ENCODE results near the gene GNAT2.

The GNAT2 gene

DNA sequence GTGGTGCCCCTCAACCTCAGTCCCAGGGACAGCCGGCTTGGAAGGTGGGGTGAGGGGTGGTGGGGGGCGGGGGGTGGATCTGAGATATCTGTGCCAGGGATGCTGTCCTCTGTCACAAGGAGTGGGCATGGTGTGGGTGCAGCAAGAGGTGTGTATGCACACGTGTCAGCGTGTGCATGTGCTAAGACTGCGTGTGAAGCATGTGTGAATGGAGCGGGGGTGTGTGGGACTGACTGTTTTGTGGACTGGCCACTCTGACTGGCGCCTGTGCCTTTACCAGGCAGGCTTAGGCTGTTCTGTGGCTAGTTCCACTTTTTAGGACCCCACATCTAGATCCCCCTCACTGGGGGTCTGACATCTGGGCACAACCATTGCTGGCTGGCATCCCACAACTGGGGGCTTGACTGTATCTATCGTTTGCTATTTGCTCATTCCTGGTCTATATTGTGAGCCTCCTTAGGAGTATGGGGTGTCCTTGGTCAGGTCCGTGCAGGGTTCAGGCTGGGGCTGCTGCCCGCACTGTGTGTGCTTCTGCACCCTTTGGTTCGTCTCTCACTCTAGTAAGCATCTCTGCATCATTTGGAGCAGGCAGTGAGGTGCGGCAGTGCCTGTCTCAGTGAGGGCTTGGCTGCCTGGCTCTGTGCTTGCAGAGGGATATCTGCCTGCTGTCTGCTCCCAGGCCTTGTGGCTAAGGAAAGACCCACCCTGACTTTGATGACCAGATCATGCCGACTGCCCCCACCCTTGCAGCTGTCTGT lies 2.1 kb upstream of the GNAT2 start:
- no peak for TF ChIP-seq L3MBTL2 (conservative IDR thresholded peaks at IDR 0.05)
- ChIA-PET POLR2A (no interaction called here), CTCF (no interaction called here)
- DNase-seq (ENCODE audit: extremely low spot score), result no peak

DNA sequence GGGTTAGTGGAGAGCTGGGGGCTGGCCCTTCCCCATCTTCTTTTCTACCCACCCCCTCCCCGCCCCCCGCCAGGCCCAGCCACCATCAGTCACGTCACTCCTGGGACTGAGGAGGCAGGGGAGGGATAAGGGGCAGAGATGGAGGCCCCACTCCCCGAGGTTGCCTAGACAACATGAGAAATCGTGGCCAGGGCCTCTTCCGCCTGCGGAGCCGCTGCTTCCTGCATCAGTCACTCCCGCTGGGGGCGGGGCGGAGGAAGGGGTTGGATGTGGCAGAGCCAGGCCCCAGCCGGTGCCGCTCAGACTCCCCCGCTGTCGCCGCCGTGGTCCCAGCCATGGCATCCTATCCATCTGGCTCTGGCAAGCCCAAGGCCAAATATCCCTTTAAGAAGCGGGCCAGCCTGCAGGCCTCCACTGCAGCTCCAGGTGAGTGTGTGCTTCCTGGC lies 1.4 kb upstream of the GNAT2 start:
- ChIA-PET POLR2A (interaction anchor here (0.7 to 2.4 kb wide), 9 partner anchors 10 to 414 kb away, joined by 3 to 52 read pairs (median 4); partner anchors contain the start of genes GNAI3 and STRIP1), CTCF (interaction anchor here (0.6 to 1.8 kb wide), 6 partner anchors 10 to 847 kb away, joined by 3 to 6 read pairs (median 3); partner anchors contain the start of gene GNAI3)
- TF ChIP-seq, protein P1, sequence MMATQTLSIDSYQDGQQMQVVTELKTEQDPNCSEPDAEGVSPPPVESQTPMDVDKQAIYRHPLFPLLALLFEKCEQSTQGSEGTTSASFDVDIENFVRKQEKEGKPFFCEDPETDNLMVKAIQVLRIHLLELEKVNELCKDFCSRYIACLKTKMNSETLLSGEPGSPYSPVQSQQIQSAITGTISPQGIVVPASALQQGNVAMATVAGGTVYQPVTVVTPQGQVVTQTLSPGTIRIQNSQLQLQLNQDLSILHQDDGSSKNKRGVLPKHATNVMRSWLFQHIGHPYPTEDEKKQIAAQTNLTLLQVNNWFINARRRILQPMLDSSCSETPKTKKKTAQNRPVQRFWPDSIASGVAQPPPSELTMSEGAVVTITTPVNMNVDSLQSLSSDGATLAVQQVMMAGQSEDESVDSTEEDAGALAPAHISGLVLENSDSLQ (IDR thresholded peaks at IDR 0.05), result peak; percentile 79
- TF ChIP-seq L3MBTL2 (conservative IDR thresholded peaks at IDR 0.05) (no peak), HDGF (IDR thresholded peaks at IDR 0.05; ENCODE audit: borderline replicate concordance) (0 out of 2 replicates have a peak, but pooled peaks have one; percentile 30)
- peak; percentile 94 for DNase-seq (ENCODE audit: extremely low spot score)

DNA sequence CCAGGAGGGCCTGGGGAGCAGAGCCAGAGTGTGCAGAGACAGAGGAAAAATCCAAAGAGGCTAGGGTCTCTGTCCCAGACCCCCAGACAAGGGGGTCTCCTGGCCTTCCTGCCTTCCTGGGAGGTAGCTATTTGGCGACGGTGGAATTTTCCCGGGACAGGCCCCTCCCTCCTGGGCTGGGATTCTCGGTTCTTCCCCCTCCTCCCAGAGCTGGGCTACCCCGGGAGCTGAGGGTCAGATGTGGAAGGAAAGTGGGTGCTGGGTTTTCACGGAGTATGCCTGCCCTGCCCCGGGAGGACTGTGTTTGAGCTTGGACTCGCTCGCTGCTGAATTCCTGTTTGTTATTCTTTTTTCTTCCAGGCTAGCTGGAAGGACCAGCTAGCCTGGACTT lies 980 bp upstream of the GNAT2 start:
- TF ChIP-seq LEF1 (IDR thresholded peaks at IDR 0.05; ENCODE audit: borderline replicate concordance), result no peak
- no peak for TF ChIP-seq ELF4 (IDR thresholded peaks at IDR 0.05)
- no peak for TF ChIP-seq FOXM1 (IDR thresholded peaks at IDR 0.05; ENCODE audit: borderline replicate concordance)
- no peak for TF ChIP-seq L3MBTL2 (conservative IDR thresholded peaks at IDR 0.05)
- no peak for TF ChIP-seq FOXK2 (IDR thresholded peaks at IDR 0.05)
- no peak for TF ChIP-seq HDGF (IDR thresholded peaks at IDR 0.05; ENCODE audit: borderline replicate concordance)
- TF ChIP-seq FOXA1 (IDR thresholded peaks at IDR 0.05), result no peak
- no peak for TF ChIP-seq ARNT (IDR thresholded peaks at IDR 0.05)
- TF ChIP-seq BHLHE40 (IDR thresholded peaks at IDR 0.05; ENCODE audit: borderline replicate concordance), result no peak
- no peak for TF ChIP-seq SUZ12 (IDR thresholded peaks at IDR 0.05)
- TF ChIP-seq SP1 (IDR thresholded peaks at IDR 0.05), result no peak
- POLR2A ChIA-PET, result interaction anchor here (0.7 to 2.4 kb wide), 12 partner anchors 10 to 414 kb away, joined by 3 to 52 read pairs (median 3); partner anchors contain the start of genes GNAI3 and STRIP1
- peak; percentile 53 for DNase-seq (ENCODE audit: extremely low spot score)
- CTCF ChIA-PET, result interaction anchor here (0.5 to 1.8 kb wide), 8 partner anchors 10 to 847 kb away, joined by 3 to 6 read pairs (median 3); partner anchors contain the start of gene GNAI3

DNA sequence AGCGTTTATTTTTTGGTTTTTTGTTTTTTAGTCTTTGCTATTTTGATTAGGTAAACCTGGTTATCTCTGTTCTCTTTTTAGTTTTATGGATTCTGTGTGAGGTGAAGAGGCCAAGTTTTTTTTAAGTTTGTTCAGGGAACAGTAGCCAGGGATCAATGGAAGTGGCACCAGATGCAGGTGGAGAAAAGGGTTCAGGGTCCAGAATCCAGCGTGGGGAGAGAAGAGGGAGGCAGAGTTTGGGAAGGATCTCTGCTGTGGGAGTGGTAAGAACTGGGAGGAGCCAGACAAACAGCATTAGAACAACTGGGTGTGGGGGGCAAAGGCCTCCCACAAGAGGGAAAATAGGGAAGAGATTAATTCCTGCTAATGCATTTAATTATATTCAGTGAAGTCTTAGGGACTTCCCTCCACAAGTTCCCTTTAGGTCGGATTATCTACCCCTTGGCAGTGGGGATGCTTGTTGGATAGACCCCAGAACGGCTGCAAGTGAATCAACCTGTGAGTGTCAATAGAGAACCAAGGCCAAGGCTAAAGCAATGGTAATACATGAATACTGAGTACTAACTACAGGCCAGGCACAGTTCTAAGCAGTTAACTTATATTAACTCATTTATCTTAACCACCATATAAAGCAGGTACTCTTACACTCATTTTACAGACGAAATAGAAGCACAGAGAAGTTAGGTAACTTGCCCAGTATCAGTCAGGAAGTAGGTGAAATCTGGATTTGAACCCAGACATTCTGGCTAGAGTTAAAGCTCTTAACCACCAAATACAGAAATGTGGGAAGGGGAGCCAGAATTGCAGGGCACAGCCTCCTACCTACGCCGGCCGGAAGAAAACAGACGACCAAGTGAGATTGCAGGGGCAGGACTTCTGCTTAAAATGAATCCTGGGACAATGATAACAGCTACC lies 498 bp downstream of the GNAT2 start:
- peak; percentile 38 for DNase-seq (ENCODE audit: extremely low spot score)
- POLR2A ChIA-PET, result interaction anchor here (0.6 to 2.4 kb wide), 6 partner anchors 8 to 73 kb away, joined by 3 to 52 read pairs (median 8); partner anchors contain the start of genes GNAI3 and GSTM2
- CTCF ChIA-PET, result interaction anchor here (0.8 to 1.8 kb wide), 4 partner anchors 12 to 73 kb away, joined by 3 to 6 read pairs (median 4); partner anchors contain the start of gene GNAI3
- no peak for TF ChIP-seq SP1 (IDR thresholded peaks at IDR 0.05)
- TF ChIP-seq FOXK2 (IDR thresholded peaks at IDR 0.05), result no peak
- TF ChIP-seq TARDBP (IDR thresholded peaks at IDR 0.05), result no peak
- TF ChIP-seq, protein P1 (IDR thresholded peaks at IDR 0.05), result no peak
- TF ChIP-seq FOXA1 (IDR thresholded peaks at IDR 0.05), result no peak
- no peak for TF ChIP-seq ARNT (IDR thresholded peaks at IDR 0.05)
- no peak for TF ChIP-seq NFRKB (IDR thresholded peaks at IDR 0.05)
- no peak for TF ChIP-seq HDGF (IDR thresholded peaks at IDR 0.05; ENCODE audit: borderline replicate concordance)
- TF ChIP-seq L3MBTL2 (conservative IDR thresholded peaks at IDR 0.05), result no peak
- no peak for TF ChIP-seq SUZ12 (IDR thresholded peaks at IDR 0.05)
- TF ChIP-seq ZNF384 (IDR thresholded peaks at IDR 0.05), result no peak
- TF ChIP-seq CTBP1 (IDR thresholded peaks at IDR 0.05; ENCODE audit: borderline replicate concordance), result no peak

DNA sequence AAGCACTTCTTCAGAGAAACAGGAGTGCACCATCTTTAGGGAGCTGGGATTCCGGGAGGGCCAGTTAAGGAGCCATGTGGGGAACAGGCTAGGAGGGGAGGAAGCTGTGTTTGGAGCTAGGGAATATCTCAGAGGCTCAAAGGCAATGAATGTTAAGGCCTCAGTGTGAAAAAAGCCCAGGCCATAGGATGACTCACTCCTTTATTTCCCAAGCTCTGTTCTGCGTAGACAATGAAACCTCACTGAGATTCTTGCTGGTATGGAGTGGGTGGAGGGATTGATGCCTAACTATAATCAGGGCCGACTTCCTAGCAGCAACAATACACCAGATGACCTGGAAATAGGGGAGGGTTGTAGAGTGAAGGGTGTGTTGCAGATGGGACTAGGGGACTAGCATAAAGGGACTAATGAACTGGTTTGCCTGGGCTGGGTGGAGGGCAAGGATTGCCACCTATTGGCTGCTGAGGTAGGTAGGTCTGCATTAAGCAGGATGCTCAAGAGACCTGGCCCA lies 2.1 kb downstream of the GNAT2 start:
- POLR2A ChIA-PET, result interaction anchor here (2.4 kb wide), 1 partner anchor 69 kb away, joined by 16 read pairs; the partner anchor contains the start of gene GNAI3
- no peak for DNase-seq (ENCODE audit: extremely low spot score)
- CTCF ChIA-PET, result interaction anchor here (1.6 kb wide), 1 partner anchor 71 kb away, joined by 6 read pairs; no protein-coding TSS in a partner anchor
- TF ChIP-seq NFRKB (IDR thresholded peaks at IDR 0.05) (no peak), ELF4 (IDR thresholded peaks at IDR 0.05) (no peak), BHLHE40 (IDR thresholded peaks at IDR 0.05; ENCODE audit: borderline replicate concordance) (no peak), L3MBTL2 (conservative IDR thresholded peaks at IDR 0.05) (no peak), CTBP1 (IDR thresholded peaks at IDR 0.05; ENCODE audit: borderline replicate concordance) (no peak), ARNT (IDR thresholded peaks at IDR 0.05) (no peak), HDGF (IDR thresholded peaks at IDR 0.05; ENCODE audit: borderline replicate concordance) (no peak), FOXK2 (IDR thresholded peaks at IDR 0.05) (no peak), TARDBP (IDR thresholded peaks at IDR 0.05) (no peak), SUZ12 (IDR thresholded peaks at IDR 0.05) (no peak), SP1 (IDR thresholded peaks at IDR 0.05) (no peak)

DNA sequence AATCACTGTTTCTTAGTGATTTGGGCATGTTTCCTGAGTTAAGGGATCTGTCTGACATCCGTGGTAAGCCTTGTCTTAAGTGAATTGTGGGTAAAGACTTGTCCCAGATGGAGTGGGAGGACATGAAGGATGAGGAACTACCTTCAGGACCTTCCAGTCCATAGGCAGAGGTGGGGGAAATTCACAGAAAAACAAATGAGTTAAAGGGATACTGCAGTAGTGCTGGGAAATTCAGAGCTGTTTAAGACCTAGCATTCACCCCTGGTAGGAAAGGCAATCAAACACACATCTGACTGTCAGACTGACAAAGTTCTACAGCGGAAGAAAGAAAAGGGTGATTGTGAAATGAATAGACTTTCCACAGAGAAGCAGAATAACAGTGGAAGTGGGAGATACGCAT lies 3.0 kb downstream of the GNAT2 start:
- DNase-seq (ENCODE audit: extremely low spot score), result no peak
- ChIA-PET POLR2A (interaction anchor here (2.4 kb wide), 1 partner anchor 68 kb away, joined by 16 read pairs; the partner anchor contains the start of gene GNAI3), CTCF (no interaction called here)
- TF ChIP-seq FOXA1 (IDR thresholded peaks at IDR 0.05), result no peak
- TF ChIP-seq FOXM1 (IDR thresholded peaks at IDR 0.05; ENCODE audit: borderline replicate concordance), result no peak
- no peak for TF ChIP-seq NFRKB (IDR thresholded peaks at IDR 0.05)
- no peak for TF ChIP-seq TARDBP (IDR thresholded peaks at IDR 0.05)
- TF ChIP-seq CTBP1 (IDR thresholded peaks at IDR 0.05; ENCODE audit: borderline replicate concordance), result no peak
- no peak for TF ChIP-seq L3MBTL2 (conservative IDR thresholded peaks at IDR 0.05)
- TF ChIP-seq ELF4 (IDR thresholded peaks at IDR 0.05), result no peak
